HG02763 (cell line): ENCODE measurements around the gene TGFBR3.

Experiments used
- ATAC-seq: cut with Tn5 transposase; IDR thresholded peaks from one replicate; pipeline ENCODE4 v1.9.1; 2021; ENCODE audit warnings: mild to moderate bottlenecking, moderate library complexity; ENCODE audit not compliant: unreplicated experiment

The TGFBR3 gene

DNA sequence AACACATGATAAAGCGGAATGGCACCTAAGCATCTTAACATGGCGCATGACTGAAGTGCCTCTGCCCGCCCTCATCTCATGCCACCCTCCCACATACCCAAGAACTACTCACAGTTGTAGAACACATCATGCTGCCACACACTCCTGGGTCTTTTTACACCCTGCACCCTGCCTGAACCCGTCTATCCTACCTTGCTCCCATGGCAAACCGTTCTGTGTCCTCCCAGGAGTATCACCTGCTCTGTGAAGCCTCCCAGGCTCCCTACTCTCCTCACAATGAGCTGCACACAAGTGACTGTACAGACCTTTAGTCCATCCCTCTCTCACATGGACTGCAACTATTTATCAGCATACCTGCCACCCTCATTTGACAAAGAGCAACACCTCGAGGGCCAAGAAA, 144.0 kb downstream of the TGFBR3 start:
- no peak for ATAC-seq

DNA sequence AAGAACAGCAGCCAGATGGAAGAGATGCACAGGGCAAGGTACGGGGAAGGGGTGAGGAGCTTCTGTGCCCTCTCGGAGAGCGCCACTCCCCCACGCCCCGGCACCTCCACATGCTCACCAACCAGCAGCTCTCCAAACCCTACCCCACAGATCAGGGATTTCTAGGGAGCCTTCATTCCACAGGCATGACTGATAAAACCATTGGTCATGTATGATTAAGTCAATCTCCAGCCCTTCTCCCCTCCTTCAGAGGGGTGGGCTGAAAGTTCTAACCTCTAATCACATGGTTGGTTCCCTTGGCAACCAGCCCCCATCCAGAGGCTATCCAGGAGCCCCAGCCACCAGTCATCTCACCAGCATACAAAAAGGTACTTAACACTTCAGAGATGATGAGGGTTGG, 144.7 kb downstream of the TGFBR3 start:
- no peak for ATAC-seq

- no peak for ATAC-seq
Measured at GRCh38 chr1:91737650-91738049, 148.3 kb downstream of the TGFBR3 start.

- no peak for ATAC-seq
Measured at GRCh38 chr1:91736715-91737615, 149.0 kb downstream of the TGFBR3 start.

- ATAC-seq: no peak
Measured at GRCh38 chr1:91736146-91736714, 149.7 kb downstream of the TGFBR3 start.

DNA sequence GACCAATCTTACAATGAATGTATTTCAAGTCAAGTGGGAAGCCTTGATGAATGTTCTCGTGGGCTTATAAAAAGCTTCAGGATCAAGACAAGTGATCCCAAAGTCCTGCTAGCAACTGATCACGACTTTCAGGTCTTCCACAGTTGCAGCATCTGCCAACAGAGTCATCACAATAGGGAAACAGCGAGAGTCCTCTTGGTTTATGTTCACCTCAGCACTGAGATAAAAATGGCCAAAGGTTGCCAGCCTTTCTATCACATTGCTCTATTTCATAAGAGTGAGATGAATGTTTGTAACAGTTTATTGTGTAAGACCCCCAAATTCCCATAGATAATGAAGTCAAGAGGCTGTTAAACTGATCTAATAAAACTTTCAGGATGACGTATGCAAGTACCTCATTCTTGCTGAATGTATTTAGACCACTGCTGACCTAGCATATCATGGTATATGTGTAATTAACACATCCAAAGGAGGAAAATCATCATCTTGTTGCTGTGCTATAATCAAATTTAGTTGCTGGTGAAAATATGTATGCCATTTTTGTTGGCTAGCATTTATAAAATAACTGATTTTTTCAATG, 150.6 kb downstream of the TGFBR3 start:
- no peak for ATAC-seq

DNA sequence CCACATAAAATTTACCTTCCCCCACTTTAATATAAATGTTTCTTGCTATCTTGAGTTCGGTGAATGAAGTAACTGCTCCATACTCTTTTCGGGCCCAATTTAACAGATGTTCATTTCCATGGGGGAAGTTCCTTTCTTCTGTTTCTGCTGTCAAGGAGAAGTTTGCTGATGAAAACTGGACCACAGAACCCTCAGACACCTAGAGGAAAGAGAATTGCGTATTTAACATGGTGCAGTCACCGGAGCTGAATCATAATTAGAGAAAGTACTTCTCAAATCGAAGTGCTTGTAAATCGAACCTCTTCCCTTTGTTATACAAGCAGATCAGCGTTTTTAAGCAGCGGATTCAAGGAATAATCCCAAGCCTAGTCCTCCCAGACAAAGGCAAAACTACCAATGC, 151.2 kb downstream of the TGFBR3 start:
- ATAC-seq: no peak

GRCh38 chr1:91733108-91733710, 152.7 kb downstream of the TGFBR3 start:
- no peak for ATAC-seq

DNA sequence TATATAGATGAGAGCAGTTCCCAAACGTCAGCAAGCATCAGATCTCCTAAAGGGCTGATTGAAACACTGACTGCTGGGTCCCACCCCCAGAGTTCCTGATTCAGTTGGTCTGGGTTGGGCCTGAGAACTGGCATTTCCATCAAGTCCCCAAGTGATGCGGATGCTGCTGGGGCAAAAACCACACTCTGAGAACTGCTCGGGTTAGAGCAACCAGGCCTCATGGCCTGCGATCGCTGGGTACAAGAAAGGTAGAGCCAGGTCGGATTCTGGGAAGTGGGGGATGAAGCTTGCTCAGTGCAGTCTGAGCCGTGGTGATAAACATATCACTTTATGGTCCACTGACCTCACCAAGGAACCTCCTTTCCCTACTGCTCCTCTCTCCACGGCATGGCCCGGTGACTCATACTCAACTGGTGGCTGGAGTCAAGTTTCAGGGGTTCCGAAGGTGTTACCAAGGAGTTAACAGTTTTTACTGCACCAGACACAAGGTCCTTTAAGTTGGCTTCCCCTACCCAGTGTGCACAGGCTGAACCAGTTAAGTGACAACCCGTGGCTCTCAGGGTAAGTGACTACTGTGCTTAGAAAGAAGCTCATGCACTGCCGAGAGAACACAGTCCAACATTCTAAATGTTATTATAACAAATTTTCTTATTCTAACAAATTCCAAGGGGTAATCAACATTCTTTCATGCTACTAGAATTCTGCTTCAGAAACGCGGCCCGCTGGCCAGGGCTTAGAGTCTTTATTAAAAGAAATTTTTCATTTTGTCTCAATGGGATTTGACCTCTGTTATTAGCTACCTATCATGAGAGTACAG, 153.5 kb downstream of the TGFBR3 start:
- ATAC-seq: no peak

- ATAC-seq: no peak
Measured at GRCh38 chr1:91731815-91732214, 154.1 kb downstream of the TGFBR3 start.

GRCh38 chr1:91730801-91731732, 154.9 kb downstream of the TGFBR3 start:
- no peak for ATAC-seq

GRCh38 chr1:91729621-91730358, 156.2 kb downstream of the TGFBR3 start:
- ATAC-seq: no peak

- ATAC-seq: no peak
Measured at GRCh38 chr1:91727763-91728162, 158.2 kb downstream of the TGFBR3 start.

- no peak for ATAC-seq
Measured at GRCh38 chr1:91725989-91726721, 159.8 kb downstream of the TGFBR3 start.

GRCh38 chr1:91725618-91725988, 160.3 kb downstream of the TGFBR3 start:
- no peak for ATAC-seq

DNA sequence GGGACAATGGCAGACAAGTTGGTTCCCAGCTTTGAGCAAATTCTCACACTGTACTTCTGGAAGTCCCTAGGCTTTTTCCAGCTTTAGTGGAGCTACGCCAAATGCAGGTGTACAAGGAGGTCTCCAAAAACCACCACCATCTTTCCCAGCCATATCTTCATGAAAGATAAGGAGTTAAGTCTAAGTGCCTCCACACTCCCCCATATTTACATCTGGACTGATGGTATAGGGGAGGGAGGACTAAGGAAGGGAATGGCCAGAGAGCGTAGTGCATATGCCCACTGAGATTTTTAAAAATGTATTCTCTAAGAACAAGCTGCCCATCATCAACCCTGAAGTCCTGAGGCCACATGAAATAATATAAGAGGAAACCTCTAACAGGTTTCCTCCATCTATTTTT, 161.3 kb downstream of the TGFBR3 start:
- no peak for ATAC-seq

- no peak for ATAC-seq
Measured at GRCh38 chr1:91724231-91724630, 161.7 kb downstream of the TGFBR3 start.

DNA sequence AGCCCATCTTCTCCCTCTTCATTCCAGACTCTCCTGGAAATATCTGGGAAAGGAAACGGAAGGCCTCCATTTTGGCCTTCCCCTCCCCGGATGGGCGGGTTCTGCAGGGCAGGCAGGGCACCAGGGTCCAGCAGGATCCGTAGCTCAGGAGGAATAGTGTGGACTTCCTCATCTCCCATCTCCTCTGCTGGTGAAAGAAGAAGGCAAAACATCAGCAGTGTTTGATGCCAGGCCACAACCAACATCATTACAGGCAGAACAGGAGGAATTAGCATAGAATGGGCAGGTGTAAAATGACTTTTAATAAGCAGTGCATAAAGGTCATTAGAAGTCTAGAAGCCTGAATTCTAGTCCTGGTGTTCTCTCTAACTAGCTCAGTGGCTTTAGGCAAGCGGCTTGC, 165.9 kb downstream of the TGFBR3 start:
- no peak for ATAC-seq
